ENCODE data around the gene RAG1.
"Not testable (repeated sequence)": the region's sequence is repeated elsewhere in the genome, so short reads cannot be mapped to it uniquely, and the experiment has no call there.

Gene RAG1

DNA sequence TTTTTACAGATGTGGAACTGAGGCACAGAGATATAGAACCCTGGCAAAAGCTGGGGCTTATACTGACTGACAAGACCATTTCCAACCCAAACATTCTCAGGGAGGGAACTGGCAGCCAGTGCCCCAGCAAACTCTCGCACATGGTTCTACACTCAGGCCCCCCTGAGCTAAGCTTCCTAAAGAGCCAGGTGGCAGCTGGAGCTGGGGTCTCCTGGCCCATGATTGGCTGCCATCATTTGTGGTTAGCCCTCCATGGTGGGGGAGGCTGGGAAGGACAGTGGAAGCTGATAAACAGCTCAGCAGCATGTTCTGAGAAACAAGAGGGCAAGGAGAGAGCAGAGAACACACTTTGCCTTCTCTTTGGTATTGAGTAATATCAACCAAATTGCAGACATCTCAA is at the start of gene RAG1:
TSS of gene RAG1 (plus strand) at position 314 of the 400 bp plus-strand sequence. CDS start 5,298 bp downstream, outside the sequence.
- DNase-seq (ENCODE audit: low read depth): no peak

DNA sequence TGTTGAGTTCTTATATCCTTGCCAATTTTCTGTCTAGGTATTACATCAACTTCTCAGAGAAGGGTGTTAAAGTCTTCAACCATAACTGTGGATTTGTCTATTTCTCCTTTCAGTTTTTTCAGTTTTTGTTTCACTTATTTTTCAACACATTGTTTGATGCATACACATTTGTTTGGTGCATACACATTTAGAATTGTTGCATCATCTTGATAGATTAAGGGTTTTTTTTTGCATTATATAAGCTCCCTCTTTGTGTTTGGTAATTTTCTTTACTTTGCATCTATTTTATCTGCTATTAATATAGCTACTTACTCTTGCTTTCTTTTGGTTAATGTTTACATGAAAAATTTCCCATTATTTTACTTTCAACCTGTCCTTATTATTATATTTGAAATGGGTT is 37.0 kb upstream of the RAG1 start:
- no peak for DNase-seq (ENCODE audit: low read depth)

DNA sequence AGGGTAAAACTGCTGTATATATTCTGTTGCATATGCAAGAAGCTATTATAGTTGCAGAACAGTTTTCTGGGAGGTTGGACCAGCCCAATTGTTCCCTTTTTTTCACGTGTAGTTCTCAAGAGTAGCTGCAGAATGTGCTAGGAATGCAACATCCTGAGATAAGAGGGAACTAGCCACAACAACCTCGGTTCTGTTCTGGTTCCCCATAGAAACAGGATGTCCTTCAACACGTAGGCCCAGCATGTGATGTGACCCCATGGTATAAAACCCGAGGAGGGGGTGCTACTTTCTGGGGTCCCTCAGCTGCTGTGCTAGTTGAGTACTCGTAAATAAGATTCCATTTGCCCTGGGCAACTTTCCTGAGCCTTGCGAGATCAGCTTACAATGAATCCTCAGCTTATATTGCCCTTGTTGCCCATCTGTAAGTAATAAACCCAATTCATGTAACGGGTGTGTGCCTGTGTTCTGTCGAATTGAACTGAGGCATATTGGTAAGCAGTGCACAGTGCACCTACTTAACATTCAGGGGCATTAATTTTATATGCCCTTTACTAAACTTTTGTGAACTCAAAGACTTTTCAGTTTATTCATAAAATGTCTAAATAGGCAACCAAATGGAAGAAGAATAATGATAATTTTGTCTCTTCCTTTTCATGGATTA is 34.7 kb upstream of the RAG1 start:
- DNase-seq (ENCODE audit: low read depth): no peak

DNA sequence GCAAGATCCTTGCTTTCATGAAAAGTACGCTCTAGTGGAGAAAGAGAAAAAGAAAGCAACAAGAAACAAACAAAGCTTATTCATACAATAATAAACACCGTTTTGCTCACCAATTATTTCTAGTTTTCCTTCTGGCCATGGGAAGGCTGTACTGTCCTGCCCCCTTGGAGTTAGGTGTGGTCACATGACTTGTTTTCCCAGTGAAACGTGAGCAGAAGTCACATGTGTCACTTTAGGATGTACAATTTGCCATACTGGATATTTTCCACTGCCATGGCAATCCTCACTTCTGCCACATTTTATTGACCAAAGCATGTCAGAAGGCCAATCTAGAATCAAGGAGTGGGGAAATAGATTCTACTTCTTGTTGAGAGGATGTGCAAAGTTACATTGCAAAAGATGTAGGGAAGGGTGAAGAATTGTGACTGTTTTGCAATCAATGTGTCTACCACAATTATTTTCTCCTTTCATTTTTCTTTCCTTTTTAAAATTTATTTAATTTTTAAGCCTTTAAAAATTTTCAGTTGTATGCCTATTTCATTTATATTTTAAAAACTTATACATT is 33.4 kb upstream of the RAG1 start:
- DNase-seq (ENCODE audit: low read depth): no peak

DNA sequence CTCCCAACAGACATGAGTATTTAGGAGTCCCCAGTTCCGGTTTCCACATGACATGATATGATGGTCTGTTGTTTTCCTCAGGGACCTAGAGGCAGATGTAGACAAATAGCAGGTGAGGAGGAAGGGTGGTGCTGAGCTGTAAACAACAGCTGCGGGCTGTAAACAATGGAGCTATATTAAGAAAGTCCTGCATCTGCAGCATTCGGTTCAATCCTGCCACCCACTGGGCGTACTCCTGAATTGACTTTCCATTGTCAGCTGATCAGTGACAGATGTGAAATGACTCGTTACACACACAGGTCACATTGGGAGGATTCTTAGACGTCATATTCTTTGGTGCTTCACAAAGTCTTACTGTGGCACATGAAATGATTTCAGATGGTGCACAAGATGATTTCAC is 26.8 kb upstream of the RAG1 start:
- DNase-seq (ENCODE audit: low read depth): no peak

DNA sequence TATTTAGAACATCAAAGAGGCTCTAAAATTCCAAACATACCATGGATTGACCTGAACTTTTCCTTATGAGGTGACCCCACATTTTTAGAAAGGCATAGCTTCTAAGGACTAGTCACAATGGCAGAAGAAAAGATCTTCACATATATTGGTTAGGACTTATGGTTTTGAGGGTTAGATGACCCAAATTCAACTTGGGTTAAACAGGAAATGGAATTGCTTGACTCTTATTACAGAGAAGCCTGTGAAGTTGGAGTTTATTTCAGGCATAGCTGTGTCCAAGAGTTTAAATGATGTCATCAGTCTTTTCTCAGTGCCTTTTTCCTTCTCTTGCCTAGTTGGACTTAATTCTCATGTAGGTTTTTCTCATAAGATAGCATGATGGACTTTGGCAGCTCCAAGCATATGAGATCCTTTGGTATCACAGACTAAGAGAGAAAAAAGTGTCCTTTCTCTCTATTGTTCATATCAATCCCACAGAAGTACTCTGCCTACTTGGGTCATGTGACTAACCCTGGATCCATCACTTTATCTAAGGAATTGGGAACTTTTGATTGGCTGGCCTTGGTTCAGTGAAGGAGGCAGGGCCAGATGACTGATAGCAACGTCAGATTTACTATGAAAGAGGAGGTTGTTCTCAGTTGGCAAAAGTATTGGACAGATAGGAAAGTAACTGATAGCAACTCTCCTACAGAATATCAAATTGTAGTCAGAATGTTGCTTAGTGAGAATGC is 17.3 kb upstream of the RAG1 start:
- no peak for DNase-seq (ENCODE audit: low read depth)

DNA sequence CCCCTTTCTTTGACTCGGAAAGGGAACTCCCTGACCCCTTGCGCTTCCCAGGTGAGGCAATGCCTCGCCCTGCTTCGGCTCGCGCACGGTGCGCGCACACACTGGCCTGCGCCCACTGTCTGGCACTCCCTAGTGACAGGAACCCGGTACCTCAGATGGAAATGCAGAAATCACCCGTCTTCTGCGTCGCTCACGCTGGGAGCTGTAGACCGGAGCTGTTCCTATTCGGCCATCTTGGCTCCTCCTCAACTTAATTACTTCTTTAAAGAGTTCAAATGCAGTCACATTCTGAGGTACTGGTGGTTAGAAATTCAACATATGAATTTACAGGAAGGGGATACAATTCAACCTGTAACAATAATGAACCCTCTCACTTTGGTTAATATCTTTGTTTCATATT is 10.4 kb upstream of the RAG1 start:
- DNase-seq (ENCODE audit: low read depth): not testable (repeated sequence)

DNA sequence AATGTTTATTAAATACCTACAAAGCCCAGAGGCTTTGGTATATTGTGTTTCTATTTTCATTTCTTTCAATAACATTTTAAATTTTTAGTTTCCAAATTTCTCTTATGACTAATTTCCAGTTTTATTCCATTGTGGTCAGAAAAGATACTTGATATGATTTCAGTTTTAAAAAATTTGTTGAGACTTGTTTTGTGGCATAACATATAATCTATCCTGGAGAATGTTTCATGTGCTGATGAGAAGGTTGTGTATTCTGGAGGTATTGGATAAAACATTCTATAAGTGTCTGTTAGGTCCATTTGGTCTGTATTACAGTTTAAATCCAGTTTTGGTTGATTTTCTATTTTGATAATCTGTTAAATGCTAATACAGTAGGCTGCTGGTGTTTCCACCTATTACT is 9.8 kb upstream of the RAG1 start:
- DNase-seq (ENCODE audit: low read depth): no peak

DNA sequence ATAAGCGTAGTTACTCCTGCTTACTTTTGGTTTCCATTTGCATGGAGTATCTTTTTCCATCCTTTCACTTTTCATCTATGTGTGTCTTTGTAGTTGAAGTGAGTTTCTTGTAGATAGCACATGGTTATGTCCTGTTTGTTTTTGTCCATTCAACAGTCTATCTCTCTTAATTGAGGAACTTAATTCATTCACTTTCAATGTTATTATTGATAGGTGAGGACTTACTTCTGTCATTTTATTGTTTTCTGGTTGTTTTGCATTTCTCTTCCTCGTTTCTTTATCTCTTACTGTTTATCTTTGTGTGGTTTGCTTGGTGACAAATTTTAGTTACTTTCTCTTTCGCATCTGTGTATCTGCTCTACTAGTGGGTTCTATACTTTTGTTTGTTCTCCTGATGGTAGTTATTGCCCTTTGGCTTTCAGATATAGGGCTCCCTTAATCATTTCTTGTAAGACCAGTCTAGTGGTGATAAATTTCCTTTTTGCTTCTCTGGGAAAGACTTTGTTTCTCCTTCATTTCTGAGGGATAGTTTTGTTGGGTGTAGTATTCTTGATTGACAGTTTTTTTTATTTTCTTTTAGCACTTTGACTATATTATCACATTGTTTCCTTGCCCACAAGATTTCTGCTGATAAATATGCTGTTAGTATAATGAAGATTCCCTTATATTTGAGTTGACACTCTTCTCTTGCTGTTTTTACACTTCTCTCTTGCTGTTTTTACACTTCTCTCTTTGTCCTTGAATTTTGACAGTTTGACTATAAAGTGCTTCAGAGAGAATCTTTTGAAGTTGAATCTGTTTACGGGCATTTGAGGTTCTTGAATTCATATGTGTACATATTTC is 9.0 kb upstream of the RAG1 start:
- DNase-seq (ENCODE audit: low read depth): no peak

DNA sequence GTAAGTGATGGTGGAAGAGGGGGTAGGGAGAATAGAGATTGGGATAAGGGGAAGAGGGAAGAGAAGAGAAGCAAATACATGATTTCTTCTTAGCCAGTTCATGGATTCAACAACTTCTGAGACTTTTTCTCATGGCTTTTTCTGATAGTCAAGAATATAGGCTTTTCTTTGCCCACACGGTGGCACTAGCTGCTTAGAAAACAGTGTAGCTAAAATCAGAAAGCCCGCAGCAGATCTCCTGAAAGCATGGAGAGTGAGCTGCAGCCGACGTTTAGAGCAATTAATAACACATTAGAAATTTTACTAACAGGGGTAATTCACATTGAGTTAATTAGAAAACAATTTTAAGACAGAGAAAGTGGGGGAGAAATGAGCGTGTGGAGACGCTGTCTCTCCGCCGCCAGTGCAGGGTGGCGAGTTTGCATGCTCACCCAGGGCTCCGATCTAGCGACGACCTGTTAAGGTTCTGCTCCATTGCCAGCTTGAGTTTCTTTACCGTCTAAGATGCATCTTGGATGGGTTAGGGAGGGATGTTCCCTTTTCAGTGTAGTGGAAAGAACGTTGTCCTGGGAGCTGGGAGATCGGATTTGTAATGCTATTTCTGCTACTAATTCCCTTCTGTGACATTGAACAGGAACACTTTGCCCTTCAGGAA is 3.3 kb upstream of the RAG1 start:
- DNase-seq (ENCODE audit: low read depth): no peak

DNA sequence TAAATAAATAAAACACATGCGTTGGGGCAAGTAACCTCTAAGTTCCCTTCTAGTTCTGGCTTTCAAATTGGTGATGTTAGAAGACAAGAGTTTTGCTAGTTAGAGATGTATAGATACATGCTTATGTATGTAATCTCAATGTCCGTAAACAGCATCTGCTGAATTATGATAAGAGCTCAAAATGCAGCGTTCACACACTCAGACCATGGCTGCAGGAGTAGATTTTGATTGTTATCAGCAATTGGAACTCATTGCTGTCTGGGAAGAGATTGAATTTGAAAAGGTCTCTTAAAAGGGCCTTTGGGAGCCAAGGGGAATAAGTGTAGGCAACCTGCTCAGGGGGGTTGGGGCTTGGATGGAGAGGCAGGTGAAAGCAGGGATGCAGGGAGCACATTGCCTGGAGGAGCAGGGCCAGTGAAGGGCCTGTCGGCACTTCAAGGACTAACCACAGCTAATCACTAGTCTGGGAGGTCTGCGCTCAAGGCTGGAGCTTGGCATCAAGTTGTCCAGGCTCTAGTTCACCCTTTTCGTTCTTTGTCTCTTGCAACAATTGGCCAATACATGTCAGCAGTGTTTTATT is 2.7 kb upstream of the RAG1 start:
- peak; percentile 29 for DNase-seq (ENCODE audit: low read depth)

DNA sequence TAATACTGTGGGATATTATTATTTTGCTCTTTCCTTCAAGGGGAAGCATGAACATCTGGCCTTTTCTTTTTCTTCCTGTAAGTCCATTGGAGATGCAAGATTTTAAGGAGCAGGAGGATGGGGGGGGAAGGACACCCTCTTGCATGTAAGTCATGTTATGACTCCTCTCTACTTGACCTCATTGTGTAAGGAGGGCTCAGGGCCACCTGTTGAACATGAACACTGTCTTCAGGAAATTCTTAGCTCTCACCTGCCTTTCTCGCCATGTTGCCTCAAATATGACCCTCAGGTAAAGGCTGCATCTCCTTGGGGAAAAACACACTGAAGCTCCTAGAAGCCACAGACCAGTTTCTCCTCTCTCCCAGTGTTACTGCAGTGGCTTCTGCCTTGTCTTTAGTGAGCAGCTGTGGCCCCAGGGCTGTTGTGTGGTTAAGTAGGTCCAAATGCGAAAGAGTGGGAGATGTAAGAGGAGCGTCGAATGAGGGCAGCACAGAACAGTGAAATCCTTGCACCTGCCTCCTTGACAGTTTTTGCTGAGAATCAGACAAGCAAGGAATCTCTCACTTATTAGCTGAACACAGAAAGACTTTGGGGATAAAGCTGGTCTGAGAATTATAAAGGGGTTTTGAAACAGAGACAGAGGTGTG is 1.3 kb upstream of the RAG1 start:
- no peak for DNase-seq (ENCODE audit: low read depth)

DNA sequence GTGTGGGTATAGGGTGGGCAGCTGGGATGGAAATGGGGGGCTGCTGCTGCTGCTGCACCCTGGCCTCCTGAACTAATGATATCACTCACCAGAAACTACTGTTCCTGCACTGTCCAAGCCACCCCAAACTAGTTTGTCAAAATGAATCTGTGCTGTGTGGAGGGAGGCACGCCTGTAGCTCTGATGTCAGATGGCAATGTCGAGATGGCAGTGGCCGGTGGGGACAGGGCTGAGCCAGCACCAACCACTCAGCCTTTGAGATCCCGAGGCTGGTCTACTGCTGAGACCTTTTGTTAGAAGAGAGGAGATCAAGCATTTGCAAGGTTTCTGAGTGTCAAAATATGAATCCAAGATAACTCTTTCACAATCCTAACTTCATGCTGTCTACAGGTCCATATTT is 1.3 kb downstream of the RAG1 start:
- no peak for DNase-seq (ENCODE audit: low read depth)

DNA sequence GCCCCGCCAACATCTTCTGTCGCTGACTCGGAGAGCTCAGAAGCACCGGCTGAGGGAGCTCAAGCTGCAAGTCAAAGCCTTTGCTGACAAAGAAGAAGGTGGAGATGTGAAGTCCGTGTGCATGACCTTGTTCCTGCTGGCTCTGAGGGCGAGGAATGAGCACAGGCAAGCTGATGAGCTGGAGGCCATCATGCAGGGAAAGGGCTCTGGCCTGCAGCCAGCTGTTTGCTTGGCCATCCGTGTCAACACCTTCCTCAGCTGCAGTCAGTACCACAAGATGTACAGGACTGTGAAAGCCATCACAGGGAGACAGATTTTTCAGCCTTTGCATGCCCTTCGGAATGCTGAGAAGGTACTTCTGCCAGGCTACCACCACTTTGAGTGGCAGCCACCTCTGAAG is 6.7 kb downstream of the RAG1 start:
- DNase-seq (ENCODE audit: low read depth): no peak

DNA sequence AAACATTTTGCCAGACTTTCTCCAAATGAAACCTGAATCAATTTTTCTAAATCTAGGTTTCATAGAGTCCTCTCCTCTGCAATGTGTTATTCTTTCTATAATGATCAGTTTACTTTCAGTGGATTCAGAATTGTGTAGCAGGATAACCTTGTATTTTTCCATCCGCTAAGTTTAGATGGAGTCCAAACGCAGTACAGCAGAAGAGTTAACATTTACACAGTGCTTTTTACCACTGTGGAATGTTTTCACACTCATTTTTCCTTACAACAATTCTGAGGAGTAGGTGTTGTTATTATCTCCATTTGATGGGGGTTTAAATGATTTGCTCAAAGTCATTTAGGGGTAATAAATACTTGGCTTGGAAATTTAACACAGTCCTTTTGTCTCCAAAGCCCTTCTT is 9.6 kb downstream of the RAG1 start:
- DNase-seq (ENCODE audit: low read depth): no peak

DNA sequence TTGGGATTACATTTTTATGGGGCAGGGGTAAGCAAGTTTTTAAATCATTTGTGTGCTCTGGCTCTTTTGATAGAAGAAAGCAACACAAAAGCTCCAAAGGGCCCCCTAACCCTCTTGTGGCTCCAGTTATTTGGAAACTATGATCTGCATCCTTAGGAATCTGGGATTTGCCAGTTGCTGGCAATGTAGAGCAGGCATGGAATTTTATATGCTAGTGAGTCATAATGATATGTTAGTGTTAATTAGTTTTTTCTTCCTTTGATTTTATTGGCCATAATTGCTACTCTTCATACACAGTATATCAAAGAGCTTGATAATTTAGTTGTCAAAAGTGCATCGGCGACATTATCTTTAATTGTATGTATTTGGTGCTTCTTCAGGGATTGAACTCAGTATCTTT is 10.1 kb downstream of the RAG1 start:
- no peak for DNase-seq (ENCODE audit: low read depth)

DNA sequence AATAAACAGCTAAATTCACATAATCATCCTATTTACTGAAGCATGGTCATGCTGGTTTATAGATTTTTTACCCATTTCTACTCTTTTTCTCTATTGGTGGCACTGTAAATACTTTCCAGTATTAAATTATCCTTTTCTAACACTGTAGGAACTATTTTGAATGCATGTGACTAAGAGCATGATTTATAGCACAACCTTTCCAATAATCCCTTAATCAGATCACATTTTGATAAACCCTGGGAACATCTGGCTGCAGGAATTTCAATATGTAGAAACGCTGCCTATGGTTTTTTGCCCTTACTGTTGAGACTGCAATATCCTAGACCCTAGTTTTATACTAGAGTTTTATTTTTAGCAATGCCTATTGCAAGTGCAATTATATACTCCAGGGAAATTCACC is 10.7 kb downstream of the RAG1 start:
- DNase-seq (ENCODE audit: low read depth): no peak

DNA sequence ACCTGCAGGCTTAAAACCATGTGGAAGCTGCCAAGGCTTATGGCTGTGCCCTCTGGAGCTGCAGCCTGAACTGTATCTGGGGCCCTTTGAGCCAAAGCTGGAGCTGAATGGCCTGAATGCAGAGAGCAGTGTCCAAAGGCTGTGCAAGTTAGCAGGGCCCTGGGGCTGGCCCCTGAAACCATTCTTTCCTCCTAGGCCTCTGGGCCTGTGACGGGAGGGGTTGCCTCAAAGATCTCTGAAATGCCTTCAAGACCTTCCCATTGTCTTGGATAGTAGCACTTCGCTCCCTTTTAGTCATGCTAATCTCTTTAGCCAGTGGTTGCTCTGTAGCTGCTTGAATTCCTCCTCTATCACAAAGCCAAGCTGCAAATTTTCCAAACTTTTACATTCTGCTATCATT is 13.7 kb downstream of the RAG1 start:
- no peak for DNase-seq (ENCODE audit: low read depth)

DNA sequence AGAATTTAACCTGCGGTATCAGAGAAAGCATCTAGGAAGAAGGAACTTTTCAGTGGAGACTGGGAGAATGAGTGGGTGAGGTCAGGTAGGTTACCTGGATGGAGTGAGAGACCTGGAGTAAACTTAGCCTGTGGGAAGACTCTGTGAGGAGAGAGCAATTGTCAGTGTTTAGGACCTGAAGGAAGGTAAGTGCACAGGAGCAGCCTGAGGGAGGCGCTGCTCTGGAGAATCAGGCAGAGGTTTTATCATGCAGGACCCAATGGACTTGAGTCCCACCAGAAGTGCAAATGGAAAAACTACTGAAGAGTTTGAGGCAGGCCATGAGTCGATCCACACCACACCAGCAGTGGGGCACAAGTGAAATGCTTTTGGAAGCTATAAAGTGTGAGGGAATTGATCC is 15.9 kb downstream of the RAG1 start:
- no peak for DNase-seq (ENCODE audit: low read depth)

DNA sequence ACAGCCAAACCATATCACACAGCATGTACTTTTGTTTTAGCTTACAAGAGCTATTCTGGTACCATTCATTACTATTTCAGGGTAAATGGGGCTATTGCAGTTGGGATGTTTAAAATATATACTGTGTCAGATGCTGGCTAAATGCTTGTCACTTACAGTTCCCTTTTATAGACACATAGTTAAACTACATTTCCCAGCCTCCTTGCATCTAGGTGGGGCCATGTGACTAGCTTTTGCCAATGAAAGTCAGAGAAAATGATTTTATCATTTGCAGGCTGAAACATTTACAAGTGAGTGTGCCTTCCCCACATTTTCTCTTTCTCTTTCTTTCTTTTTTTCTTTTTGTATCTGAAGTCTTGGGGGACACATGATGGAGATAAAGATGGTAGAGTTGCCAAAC is 18.7 kb downstream of the RAG1 start:
- no peak for DNase-seq (ENCODE audit: low read depth)

DNA sequence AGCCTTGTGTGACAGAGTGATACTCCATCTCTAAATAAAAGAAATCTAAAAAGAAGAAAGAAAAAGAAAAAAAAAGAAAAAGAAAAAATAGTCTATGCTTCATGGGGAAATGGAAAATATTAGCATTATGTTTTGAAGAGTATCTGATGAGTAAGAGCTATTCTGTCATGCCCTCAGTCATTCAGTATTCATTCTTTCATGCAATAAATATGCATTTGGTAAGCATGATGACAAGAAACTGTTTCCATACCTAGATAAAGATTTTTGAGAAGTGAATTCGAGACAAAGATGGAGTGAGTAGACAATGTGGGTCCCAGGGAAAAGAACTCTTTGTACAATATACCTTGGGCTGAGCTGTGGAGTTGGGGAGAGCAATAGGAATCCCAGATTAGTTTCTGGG is 20.3 kb downstream of the RAG1 start:
- no peak for DNase-seq (ENCODE audit: low read depth)

Data from CMK (cell line).